ENCODE data around the gene FBXL5.

The FBXL5 gene

GRCh38 chr4:15691346-15692135, 36.4 kb upstream of the FBXL5 start:
- H3K4me3 ChIP-seq (ENCODE audit: low read depth, low read length), result peak overlapping the region; percentile 18; the same call in 1 of the 2 replicates
- H3K79me2 ChIP-seq (ENCODE audit: control insufficient read depth, insufficient read depth, low read length, unreplicated experiment), result no peaks in the 10 kb centered on the region
- no peak overlapping the region for H2AFZ ChIP-seq (ENCODE audit: low read length, unreplicated experiment)
- H3K36me3 ChIP-seq (ENCODE audit: insufficient read depth, low read length), result peaks cover 14% of the 10 kb centered on the region
- H3K27me3 ChIP-seq (ENCODE audit: insufficient read depth, low read length), result no peaks in the 10 kb centered on the region
- H3K27ac ChIP-seq (ENCODE audit: low read depth, low read length), result peak overlapping the region; percentile 98
- H3K4me1 ChIP-seq (ENCODE audit: control insufficient read depth, insufficient read depth, low read length, unreplicated experiment), result peaks cover 58% of the 10 kb centered on the region

DNA sequence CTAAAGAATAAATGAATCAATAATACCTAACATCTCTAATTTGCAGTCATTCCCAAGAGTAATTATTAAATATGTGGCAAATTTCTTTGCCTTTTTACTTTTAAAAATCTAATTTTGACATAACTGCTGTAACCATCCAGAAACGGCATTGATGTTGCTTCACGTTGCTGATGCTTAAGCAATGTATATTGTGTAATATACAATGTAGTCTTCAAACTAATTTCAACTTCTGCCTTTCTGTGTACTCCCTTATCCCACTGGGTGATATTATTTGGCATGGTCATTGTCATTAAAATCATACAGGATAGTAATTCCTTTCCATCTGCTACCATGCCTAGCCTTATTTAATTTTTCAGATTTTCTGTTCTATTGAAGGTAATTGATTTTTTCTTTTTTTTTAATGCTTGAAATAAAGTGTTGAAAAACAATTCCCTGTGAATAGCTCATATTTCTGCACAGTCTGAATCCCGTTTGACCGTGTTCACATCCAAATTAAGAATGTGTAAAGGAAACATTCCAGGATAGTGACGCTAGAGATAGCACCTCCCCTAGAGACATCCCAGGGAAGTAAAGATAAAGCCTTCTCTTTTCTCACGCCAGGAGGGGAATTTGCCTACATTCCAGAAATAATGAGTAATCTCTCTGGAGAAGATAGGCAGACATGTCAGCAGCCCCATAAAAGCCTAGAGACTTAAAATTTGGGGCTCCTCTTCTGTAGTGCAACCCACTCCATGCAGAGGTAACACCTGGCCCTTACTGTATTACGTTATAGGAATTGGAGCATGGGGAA, 35.1 kb upstream of the FBXL5 start:
- Histone ChIP-seq H3K4me1 (ENCODE audit: control insufficient read depth, insufficient read depth, low read length, unreplicated experiment) (peaks cover 53% of the 10 kb centered on the region), H3K36me3 (ENCODE audit: insufficient read depth, low read length) (peaks cover 27% of the 10 kb centered on the region), H3K27me3 (ENCODE audit: insufficient read depth, low read length) (no peaks in the 10 kb centered on the region), H3K79me2 (ENCODE audit: control insufficient read depth, insufficient read depth, low read length, unreplicated experiment) (peaks cover 7% of the 10 kb centered on the region), H3K4me3 (ENCODE audit: low read depth, low read length) (peak overlapping the region; percentile 18; the same call in 1 of the 2 replicates), H2AFZ (ENCODE audit: low read length, unreplicated experiment) (no peak overlapping the region), H3K27ac (ENCODE audit: low read depth, low read length) (peak overlapping the region; percentile 98)

GRCh38 chr4:15689540-15689939, 34.4 kb upstream of the FBXL5 start:
- peaks cover 14% of the 10 kb centered on the region for H3K79me2 ChIP-seq (ENCODE audit: control insufficient read depth, insufficient read depth, low read length, unreplicated experiment)
- peak overlapping the region; percentile 98 for H3K27ac ChIP-seq (ENCODE audit: low read depth, low read length)
- H3K4me1 ChIP-seq (ENCODE audit: control insufficient read depth, insufficient read depth, low read length, unreplicated experiment), result peaks cover 53% of the 10 kb centered on the region
- no peak overlapping the region for H2AFZ ChIP-seq (ENCODE audit: low read length, unreplicated experiment)
- H3K4me3 ChIP-seq (ENCODE audit: low read depth, low read length), result 0 out of 2 replicates have a peak overlapping the region, but pooled peaks have one; percentile 18
- peaks cover 34% of the 10 kb centered on the region for H3K36me3 ChIP-seq (ENCODE audit: insufficient read depth, low read length)
- H3K27me3 ChIP-seq (ENCODE audit: insufficient read depth, low read length), result no peaks in the 10 kb centered on the region

DNA sequence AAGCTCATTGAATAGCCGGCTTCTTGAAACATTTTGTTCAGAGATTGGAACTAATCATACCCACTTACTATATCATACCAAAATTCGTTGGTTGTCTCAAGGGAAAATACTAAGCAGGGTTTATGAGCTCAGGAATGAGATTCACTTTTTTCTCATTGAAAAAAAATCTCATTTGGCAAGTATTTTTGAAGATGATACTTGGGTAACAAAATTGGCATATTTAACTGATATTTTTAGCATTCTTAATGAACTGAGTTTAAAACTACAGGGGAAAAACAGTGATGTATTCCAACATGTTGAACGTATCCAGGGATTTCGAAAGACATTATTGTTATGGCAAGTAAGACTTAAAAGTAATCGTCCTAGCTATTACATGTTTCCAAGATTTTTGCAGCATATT, 32.9 kb upstream of the FBXL5 start:
- Histone ChIP-seq H3K79me2 (ENCODE audit: control insufficient read depth, insufficient read depth, low read length, unreplicated experiment) (peaks cover 28% of the 10 kb centered on the region), H3K4me3 (ENCODE audit: low read depth, low read length) (peak overlapping the region; percentile 20; the same call in 1 of the 2 replicates), H3K4me1 (ENCODE audit: control insufficient read depth, insufficient read depth, low read length, unreplicated experiment) (peaks cover 66% of the 10 kb centered on the region), H3K36me3 (ENCODE audit: insufficient read depth, low read length) (peaks cover 43% of the 10 kb centered on the region), H2AFZ (ENCODE audit: low read length, unreplicated experiment) (no peak overlapping the region), H3K27me3 (ENCODE audit: insufficient read depth, low read length) (no peaks in the 10 kb centered on the region), H3K27ac (ENCODE audit: low read depth, low read length) (peak overlapping the region; percentile 98)

GRCh38 chr4:15684498-15684897, 29.3 kb upstream of the FBXL5 start:
- Histone ChIP-seq H3K36me3 (ENCODE audit: insufficient read depth, low read length) (peaks cover 43% of the 10 kb centered on the region), H3K4me3 (ENCODE audit: low read depth, low read length) (peak overlapping the region; percentile 51; the same call in 1 of the 2 replicates), H3K79me2 (ENCODE audit: control insufficient read depth, insufficient read depth, low read length, unreplicated experiment) (peaks cover 58% of the 10 kb centered on the region), H3K27ac (ENCODE audit: low read depth, low read length) (no peak overlapping the region), H3K27me3 (ENCODE audit: insufficient read depth, low read length) (no peaks in the 10 kb centered on the region), H2AFZ (ENCODE audit: low read length, unreplicated experiment) (no peak overlapping the region), H3K4me1 (ENCODE audit: control insufficient read depth, insufficient read depth, low read length, unreplicated experiment) (peaks cover 46% of the 10 kb centered on the region)

DNA sequence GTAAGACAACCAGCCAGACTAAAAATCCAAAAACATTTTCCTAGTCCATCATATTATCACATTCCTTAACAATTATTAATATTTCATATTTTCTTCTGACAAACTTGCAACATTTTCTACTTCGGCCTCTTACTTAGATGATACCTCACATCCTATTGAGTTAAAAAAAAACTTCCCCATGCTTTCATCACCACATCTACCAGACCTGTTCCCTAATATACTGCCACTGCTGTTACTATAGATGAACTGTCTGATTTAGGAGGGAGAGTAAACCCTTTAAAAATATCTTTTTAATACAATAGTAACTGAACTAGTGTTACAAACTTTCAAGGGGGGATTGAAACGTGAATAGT, 28.0 kb upstream of the FBXL5 start:
- H3K27ac ChIP-seq (ENCODE audit: low read depth, low read length), result peak overlapping the region; percentile 85

GRCh38 chr4:15682242-15683142, 27.3 kb upstream of the FBXL5 start:
- peak overlapping the region; percentile 91 for H3K4me3 ChIP-seq (ENCODE audit: low read depth, low read length)
- H2AFZ ChIP-seq (ENCODE audit: low read length, unreplicated experiment), result peak overlapping the region; percentile 52
- peaks cover 42% of the 10 kb centered on the region for H3K4me1 ChIP-seq (ENCODE audit: control insufficient read depth, insufficient read depth, low read length, unreplicated experiment)
- no peaks in the 10 kb centered on the region for H3K27me3 ChIP-seq (ENCODE audit: insufficient read depth, low read length)
- peaks cover 38% of the 10 kb centered on the region for H3K36me3 ChIP-seq (ENCODE audit: insufficient read depth, low read length)
- peaks cover 75% of the 10 kb centered on the region for H3K79me2 ChIP-seq (ENCODE audit: control insufficient read depth, insufficient read depth, low read length, unreplicated experiment)
- H3K27ac ChIP-seq (ENCODE audit: low read depth, low read length), result peak overlapping the region; percentile 85

More for the DNA sequence above, 28.0 kb upstream of the FBXL5 start:
- peaks cover 43% of the 10 kb centered on the region for H3K36me3 ChIP-seq (ENCODE audit: insufficient read depth, low read length)
- H3K4me3 ChIP-seq (ENCODE audit: low read depth, low read length), result peak overlapping the region; percentile 91
- peaks cover 43% of the 10 kb centered on the region for H3K4me1 ChIP-seq (ENCODE audit: control insufficient read depth, insufficient read depth, low read length, unreplicated experiment)
- H3K79me2 ChIP-seq (ENCODE audit: control insufficient read depth, insufficient read depth, low read length, unreplicated experiment), result peaks cover 70% of the 10 kb centered on the region
- H2AFZ ChIP-seq (ENCODE audit: low read length, unreplicated experiment), result no peak overlapping the region
- H3K27me3 ChIP-seq (ENCODE audit: insufficient read depth, low read length), result no peaks in the 10 kb centered on the region

- Histone ChIP-seq H3K79me2 (ENCODE audit: control insufficient read depth, insufficient read depth, low read length, unreplicated experiment) (peaks cover 84% of the 10 kb centered on the region), H3K27ac (ENCODE audit: low read depth, low read length) (peak within 1 kb of the TSS; percentile 85), H3K27me3 (ENCODE audit: insufficient read depth, low read length) (no peaks in the 10 kb centered on the region), H3K36me3 (ENCODE audit: insufficient read depth, low read length) (peaks cover 30% of the 10 kb centered on the region), H3K4me3 (ENCODE audit: low read depth, low read length) (peak within 1 kb of the TSS; percentile 91), H3K4me1 (ENCODE audit: control insufficient read depth, insufficient read depth, low read length, unreplicated experiment) (peaks cover 45% of the 10 kb centered on the region), H2AFZ (ENCODE audit: low read length, unreplicated experiment) (peak within 1 kb of the TSS; percentile 52)
Measured at GRCh38 chr4:15681372-15682241, 26.4 kb upstream of the FBXL5 start, which contains the start of gene FAM200B. Gene FAM200B, plus strand, starts transcription at chr4:15681827. Its CDS starts 5,151 bp downstream, at chr4:15686978.

- Histone ChIP-seq H3K27ac (ENCODE audit: low read depth, low read length) (peak overlapping the region; percentile 78), H2AFZ (ENCODE audit: low read length, unreplicated experiment) (no peak overlapping the region), H3K4me1 (ENCODE audit: control insufficient read depth, insufficient read depth, low read length, unreplicated experiment) (peaks cover 48% of the 10 kb centered on the region), H3K36me3 (ENCODE audit: insufficient read depth, low read length) (peaks cover 24% of the 10 kb centered on the region), H3K27me3 (ENCODE audit: insufficient read depth, low read length) (no peaks in the 10 kb centered on the region), H3K4me3 (ENCODE audit: low read depth, low read length) (peak overlapping the region; percentile 91), H3K79me2 (ENCODE audit: control insufficient read depth, insufficient read depth, low read length, unreplicated experiment) (peaks cover 89% of the 10 kb centered on the region)
Measured at GRCh38 chr4:15681067-15681371, 25.9 kb upstream of the FBXL5 start.

Data from ACC112 (cell line).